ENCODE data around the gene GRIP2. TPM values are rescaled to one million over a fixed set of nuclear protein-coding genes. Genes with fewer than 3 reads are reported as not detected.

The GRIP2 gene
- total and polyA plus RNA-seq, 12 donors = 0.09 to 2.5 (median 1.1) TPM

GRCh38 chr3:14445773-14446172, 94.4 kb downstream of the GRIP2 start:
- WGBS, 4 donors = 97 to 98% (median 98%) methylated on average over 4 of the region's 4 CpGs

GRCh38 chr3:14444380-14444779, 95.8 kb downstream of the GRIP2 start:
- Histone ChIP-seq H3K9me3 (replicated peaks in 1 of 3) (no peaks in the 10 kb centered on the region), H3K4me1 (replicated peaks in 1 of 2) (peaks cover 15 to 33% of the 10 kb centered on the region in 2 donors), H3K27ac (no peak overlapping the region), H3K27me3 (no peaks in the 10 kb centered on the region), H3K4me3 (no peak overlapping the region), H3K36me3 (replicated peaks in 1 of 2) (peaks cover 0 to 42% of the 10 kb centered on the region in 2 donors)
- WGBS, 4 donors = 96 to 97% (median 96%) methylated on average over 6 of the region's 6 CpGs
- TF ChIP-seq POLR2A (IDR thresholded peaks at IDR 0.05) = no peak
- no peak for TF ChIP-seq CTCF (IDR thresholded peaks at IDR 0.05)
- no peak for DNase-seq
- intact Hi-C loops (cut with DNase I) = no loop called here

More at GRCh38 chr3:14445773-14446172, 94.4 kb downstream of the GRIP2 start:
- DNase-seq = no peak
- peaks cover 0 to 47% of the 10 kb centered on the region in 2 donors for H3K36me3 ChIP-seq (replicated peaks in 1 of 2)
- no peak for TF ChIP-seq POLR2A (IDR thresholded peaks at IDR 0.05)
- TF ChIP-seq CTCF (IDR thresholded peaks at IDR 0.05) = no peak
- no peak overlapping the region for H3K27ac ChIP-seq
- no peak overlapping the region for H3K4me3 ChIP-seq
- H3K27me3 ChIP-seq = no peaks in the 10 kb centered on the region
- no peaks in the 10 kb centered on the region for H3K9me3 ChIP-seq (replicated peaks in 1 of 3)
- intact Hi-C loops (cut with DNase I) = no loop called here
- peaks cover 6 to 21% of the 10 kb centered on the region in 2 donors for H3K4me1 ChIP-seq (replicated peaks in 1 of 2)

DNA sequence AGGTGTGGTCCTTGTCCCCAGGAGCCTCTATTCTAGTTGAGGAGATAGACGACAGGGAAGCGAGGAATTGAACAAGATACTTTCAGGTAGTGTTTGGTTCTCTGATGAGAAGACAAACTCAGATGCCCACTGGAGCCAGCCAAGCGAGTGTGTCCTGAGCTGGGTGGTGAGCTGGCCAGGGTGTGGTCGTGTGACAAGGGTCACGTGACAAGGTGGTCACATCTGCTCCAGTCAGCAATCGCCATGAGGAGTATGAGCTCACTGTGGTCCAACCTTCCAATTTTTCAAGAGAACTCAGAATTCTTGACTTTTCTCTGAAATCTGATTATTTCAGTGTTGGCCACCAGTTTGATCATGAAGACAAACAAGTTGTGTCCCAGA, 98.2 kb downstream of the GRIP2 start:
- H3K4me1 ChIP-seq (replicated peaks in 1 of 2) = peaks cover 20 to 42% of the 10 kb centered on the region in 2 donors

GRCh38 chr3:14441240-14441919, 98.8 kb downstream of the GRIP2 start:
- Histone ChIP-seq H3K4me1 (replicated peaks in 1 of 2) (peaks cover 23 to 47% of the 10 kb centered on the region in 2 donors), H3K9me3 (replicated peaks in 1 of 3) (no peaks in the 10 kb centered on the region), H3K36me3 (replicated peaks in 1 of 2) (peaks cover 0 to 12% of the 10 kb centered on the region in 2 donors), H3K27me3 (no peaks in the 10 kb centered on the region), H3K27ac (peak overlapping the region in 3 of 5 donors; percentile 26 to 41 (median 36)), H3K4me3 (no peak overlapping the region)
- 71 to 87% (median 86%) methylated on average over 12 to 18 of the region's 18 CpGs for WGBS, 4 donors
- intact Hi-C loops (cut with DNase I) = no loop called here
- DNase-seq = peak in 1 of 7 donors; percentile 51
- TF ChIP-seq CTCF (IDR thresholded peaks at IDR 0.05) = no peak
- TF ChIP-seq POLR2A (IDR thresholded peaks at IDR 0.05) = no peak

More for the DNA sequence above, 98.2 kb downstream of the GRIP2 start:
- TF ChIP-seq CTCF (IDR thresholded peaks at IDR 0.05) = no peak
- no peak for TF ChIP-seq POLR2A (IDR thresholded peaks at IDR 0.05)
- DNase-seq = no peak
- Histone ChIP-seq H3K9me3 (replicated peaks in 1 of 3) (no peaks in the 10 kb centered on the region), H3K36me3 (replicated peaks in 1 of 2) (peaks cover 0 to 17% of the 10 kb centered on the region in 2 donors), H3K27me3 (no peaks in the 10 kb centered on the region), H3K27ac (peak overlapping the region in 3 of 5 donors; percentile 26 to 41 (median 36)), H3K4me3 (no peak overlapping the region)
- WGBS, 4 donors = 76 to 90% (median 87%) methylated on average over 6 of the region's 6 CpGs
- intact Hi-C loops (cut with DNase I) = no loop called here
